K562 (cell line): ENCODE data around the gene OR2V2. TPM values are rescaled to one million over a fixed set of nuclear protein-coding genes. Genes with fewer than 3 reads are reported as not detected.

Experiments
- ARNT ChIP-seq, 2 experiments: fragments of 450-650 bp; IDR thresholded peaks; 2 replicates each; pipeline ENCODE4 v1.6.1; 2016; ENCODE audit warnings: mild to moderate bottlenecking in 1 of 2
- BRD9 ChIP-seq: fragments of 450-650 bp; IDR thresholded peaks from 2 replicates; pipeline ENCODE4 v1.6.1; 2018; ENCODE audit warnings: low read depth; ENCODE audit not compliant: partially characterized antibody
- CBX2 ChIP-seq: fragments of 200-600 bp; sonication (generic); IDR thresholded peaks from one replicate; pipeline ENCODE4 v1.6.1; 2012; ENCODE audit warnings: mild to moderate bottlenecking, low read length, inconsistent platforms; ENCODE audit not compliant: insufficient read depth, poor library complexity, severe bottlenecking
- COPS2 ChIP-seq: fragments of 450-650 bp; conservative IDR thresholded peaks from 2 replicates; pipeline ENCODE4 v1.6.1; 2016; ENCODE audit warnings: mild to moderate bottlenecking, moderate library complexity
- CREBBP ChIP-seq: IDR thresholded peaks from one replicate; pipeline ENCODE4 v1.6.1; 2012; ENCODE audit warnings: low read depth, mild to moderate bottlenecking, control low read depth, inconsistent platforms, low read length
- DDX20 ChIP-seq: fragments of 450-650 bp; IDR thresholded peaks from 2 replicates; pipeline ENCODE4 v1.6.1; 2016; ENCODE audit warnings: missing genetic modification characterization, low read depth, mild to moderate bottlenecking, missing compliant biosample characterization, moderate library complexity
- ELF2 ChIP-seq: fragments of 250-450 bp; sonication (Bioruptor Pico); IDR thresholded peaks from 2 replicates; pipeline ENCODE4 v1.5.0; 2021; ENCODE audit warnings: mild to moderate bottlenecking
- EP400 ChIP-seq: fragments of 450-650 bp; IDR thresholded peaks from 2 replicates; pipeline ENCODE4 v1.6.1; 2017; ENCODE audit warnings: antibody characterized with exemption, mild to moderate bottlenecking, moderate library complexity
- HDGF ChIP-seq: fragments of 450-650 bp; IDR thresholded peaks from 2 replicates; pipeline ENCODE4 v1.6.1; 2016
- IFI16 ChIP-seq: fragments of 250-450 bp; sonication (Bioruptor Pico); IDR thresholded peaks from 2 replicates; pipeline ENCODE4 v2.1.2; 2022; ENCODE audit warnings: mild to moderate bottlenecking, inconsistent platforms
- POLR2AphosphoS2 ChIP-seq: IDR thresholded peaks from 2 replicates; pipeline ENCODE4 v1.6.1; 2012; ENCODE audit warnings: low read length, improper control_type of control experiment
- PURB ChIP-seq: sonication (generic); formaldehyde crosslinking; IDR thresholded peaks from 2 replicates; pipeline ENCODE4 v1.9.0; 2021; ENCODE audit warnings: low read depth, mild to moderate bottlenecking, missing genetic modification reagents
- SIN3B ChIP-seq: fragments of 450-650 bp; IDR thresholded peaks from 2 replicates; pipeline ENCODE4 v1.6.1; 2017; ENCODE audit warnings: low read depth, mild to moderate bottlenecking, moderate library complexity
- SMARCE1 ChIP-seq: fragments of 450-650 bp; IDR thresholded peaks from 2 replicates; pipeline ENCODE4 v1.7.1; 2016; ENCODE audit warnings: mild to moderate bottlenecking
- TOE1 ChIP-seq, 2 experiments: fragments of 450-650 bp in 1 of 2; sonication (generic) in 1 of 2; formaldehyde crosslinking in 1 of 2; IDR thresholded peaks; 2 replicates each; pipeline versions ENCODE4 v1.7.1 to v1.8.0; 2016 to 2022; ENCODE audit warnings: borderline replicate concordance in 2 of 2, mild to moderate bottlenecking in 2 of 2, antibody characterized with exemption in 1 of 2, inconsistent platforms in 1 of 2, low read depth in 1 of 2, missing genetic modification reagents in 1 of 2, moderate library complexity in 1 of 2
- TRIM24 ChIP-seq, 2 experiments: fragments of 450-650 bp; IDR thresholded peaks; 2 replicates each; pipeline ENCODE4 v1.6.1; 2016
- polyA plus RNA-seq, 8 experiments: library from polyadenylated mRNA; depleted of rRNA in 4 of 8; stranded (reverse) in 5 of 8; unstranded in 3 of 8; fragments of >200 nt; fragmentation: Nextera tagmentation in 2 of 8; fragmentation: Illumina TruSeq in 1 of 8; extraction: Ambion mirVana in 2 of 8; extraction: Trizol in 1 of 8; gene quantifications; 2 replicates each; pipeline versions ENCODE4 v1.2.1 to v1.2.3, GENCODE V29; 2011 to 2014; ENCODE audit warnings: inconsistent platforms in 1 of 8, missing spikeins in 1 of 8
- total RNA-seq, 7 experiments: library from RNA; depleted of rRNA in 6 of 7; stranded (reverse); fragments of >200 nt in 6 of 7; fragmentation: Illumina TruSeq in 2 of 7; extraction: Trizol in 2 of 7; gene quantifications; 2 replicates each; pipeline versions ENCODE4 v1.2.1 to v1.2.3, GENCODE V29; 2011 to 2021; ENCODE audit warnings: low replicate concordance in 1 of 7
- TF ChIP-seq, protein P1 (sequence below): fragments of 450-650 bp; IDR thresholded peaks from 2 replicates; pipeline ENCODE4 v1.6.1; 2018; ENCODE audit not compliant: partially characterized antibody
- TF ChIP-seq, protein P2 (sequence below): sonication (generic); formaldehyde crosslinking; IDR thresholded peaks from 2 replicates; pipeline ENCODE4 v1.4.0; 2020; ENCODE audit warnings: mild to moderate bottlenecking, missing genetic modification reagents
- TF ChIP-seq, protein P3 (sequence below), 2 experiments: fragments of 450-650 bp in 1 of 2; sonication (generic) in 1 of 2; formaldehyde crosslinking in 1 of 2; IDR thresholded peaks in 1 of 2; conservative IDR thresholded peaks in 1 of 2; 2 replicates each; pipeline versions ENCODE4 v1.6.1 to v1.8.1; 2016 to 2023; ENCODE audit warnings: mild to moderate bottlenecking in 2 of 2, moderate library complexity in 2 of 2, inconsistent platforms in 1 of 2, missing genetic modification reagents in 1 of 2
- TF ChIP-seq, protein P4 (sequence below): fragments of 250-450 bp; sonication (Bioruptor Pico); IDR thresholded peaks from 2 replicates; pipeline ENCODE4 v1.9.0; 2021; ENCODE audit warnings: mild to moderate bottlenecking

Gene OR2V2
- total and polyA plus RNA-seq, 9 of the 15 experiments (the other 6 are each of a cell fraction or from before 2014, with no cell fraction given), result 0.01 TPM; not detected in 8

DNA sequence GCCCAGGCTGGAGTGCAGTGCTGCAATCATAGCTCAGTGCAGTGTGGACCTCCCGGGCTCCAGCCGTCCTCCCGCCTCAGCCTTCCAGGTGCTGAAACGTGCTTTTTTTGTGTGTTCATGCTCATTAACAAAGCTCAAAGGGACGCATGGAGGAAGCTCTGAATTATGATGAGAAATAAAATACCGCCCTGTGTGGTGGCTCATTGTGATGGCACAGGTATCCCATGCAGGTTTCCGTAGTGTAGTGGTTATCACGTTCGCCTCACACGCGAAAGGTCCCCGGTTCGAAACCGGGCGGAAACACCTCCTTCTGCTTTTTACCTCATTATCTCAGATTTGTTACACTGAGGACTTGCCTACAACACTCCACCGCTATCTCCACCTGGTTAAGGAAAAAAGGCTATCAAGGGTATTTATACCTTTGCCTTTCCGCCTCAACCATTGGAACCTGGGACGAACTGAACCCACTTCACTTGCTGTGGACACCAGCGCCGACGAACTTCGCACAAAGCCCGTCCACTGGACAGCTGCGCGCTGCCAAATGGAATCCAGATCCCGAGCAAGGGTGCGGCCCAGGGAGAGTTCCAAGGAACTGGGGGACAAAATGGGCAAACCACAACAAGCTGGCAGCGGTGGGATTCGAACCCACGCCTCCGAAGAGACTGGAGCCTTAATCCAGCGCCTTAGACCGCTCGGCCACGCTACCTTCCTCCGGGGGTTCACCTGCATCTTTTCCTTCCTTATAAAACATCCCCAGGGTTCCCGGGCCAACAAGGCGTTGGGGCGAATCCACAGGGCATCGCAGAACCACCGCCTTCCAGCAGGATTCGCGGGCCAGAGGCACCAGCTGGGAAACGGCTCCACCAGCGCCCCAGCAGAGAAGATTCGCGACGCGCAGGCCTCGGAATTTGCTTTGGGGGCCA is 26.3 kb downstream of the OR2V2 start (continued):
- TF ChIP-seq, protein P1, sequence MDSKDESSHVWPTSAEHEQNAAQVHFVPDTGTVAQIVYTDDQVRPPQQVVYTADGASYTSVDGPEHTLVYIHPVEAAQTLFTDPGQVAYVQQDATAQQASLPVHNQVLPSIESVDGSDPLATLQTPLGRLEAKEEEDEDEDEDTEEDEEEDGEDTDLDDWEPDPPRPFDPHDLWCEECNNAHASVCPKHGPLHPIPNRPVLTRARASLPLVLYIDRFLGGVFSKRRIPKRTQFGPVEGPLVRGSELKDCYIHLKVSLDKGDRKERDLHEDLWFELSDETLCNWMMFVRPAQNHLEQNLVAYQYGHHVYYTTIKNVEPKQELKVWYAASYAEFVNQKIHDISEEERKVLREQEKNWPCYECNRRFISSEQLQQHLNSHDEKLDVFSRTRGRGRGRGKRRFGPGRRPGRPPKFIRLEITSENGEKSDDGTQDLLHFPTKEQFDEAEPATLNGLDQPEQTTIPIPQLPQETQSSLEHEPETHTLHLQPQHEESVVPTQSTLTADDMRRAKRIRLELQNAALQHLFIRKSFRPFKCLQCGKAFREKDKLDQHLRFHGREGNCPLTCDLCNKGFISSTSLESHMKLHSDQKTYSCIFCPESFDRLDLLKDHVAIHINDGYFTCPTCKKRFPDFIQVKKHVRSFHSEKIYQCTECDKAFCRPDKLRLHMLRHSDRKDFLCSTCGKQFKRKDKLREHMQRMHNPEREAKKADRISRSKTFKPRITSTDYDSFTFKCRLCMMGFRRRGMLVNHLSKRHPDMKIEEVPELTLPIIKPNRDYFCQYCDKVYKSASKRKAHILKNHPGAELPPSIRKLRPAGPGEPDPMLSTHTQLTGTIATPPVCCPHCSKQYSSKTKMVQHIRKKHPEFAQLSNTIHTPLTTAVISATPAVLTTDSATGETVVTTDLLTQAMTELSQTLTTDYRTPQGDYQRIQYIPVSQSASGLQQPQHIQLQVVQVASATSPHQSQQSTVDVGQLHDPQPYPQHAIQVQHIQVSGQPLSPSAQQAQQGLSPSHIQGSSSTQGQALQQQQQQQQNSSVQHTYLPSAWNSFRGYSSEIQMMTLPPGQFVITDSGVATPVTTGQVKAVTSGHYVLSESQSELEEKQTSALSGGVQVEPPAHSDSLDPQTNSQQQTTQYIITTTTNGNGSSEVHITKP, result no peak
- TF ChIP-seq ARNT (IDR thresholded peaks at IDR 0.05) (peak; percentile 14 to 78; a peak in 1 of 4 replicates), COPS2 (no peak), ELF2 (CRISPR knock-in tag) (no peak), CBX2 (no peak), TRIM24 (IDR thresholded peaks at IDR 0.05) (peak in 1 of 2 experiments; percentile 49; a peak in 1 of 4 replicates), TOE1 (IDR thresholded peaks at IDR 0.05; ENCODE audit: borderline replicate concordance) (peak; percentile 28; the same call in 1 of the 2 replicates), TOE1 (CRISPR knock-in tag; IDR thresholded peaks at IDR 0.05; ENCODE audit: borderline replicate concordance, low read depth) (no peak), SMARCE1 (no peak), DDX20 (no peak), SIN3B (no peak), CREBBP (no peak), BRD9 (no peak), IFI16 (CRISPR knock-in tag) (no peak), HDGF (no peak), POLR2AphosphoS2 (no peak), EP400 (peak; percentile 67), PURB (no peak)
- TF ChIP-seq, protein P2, sequence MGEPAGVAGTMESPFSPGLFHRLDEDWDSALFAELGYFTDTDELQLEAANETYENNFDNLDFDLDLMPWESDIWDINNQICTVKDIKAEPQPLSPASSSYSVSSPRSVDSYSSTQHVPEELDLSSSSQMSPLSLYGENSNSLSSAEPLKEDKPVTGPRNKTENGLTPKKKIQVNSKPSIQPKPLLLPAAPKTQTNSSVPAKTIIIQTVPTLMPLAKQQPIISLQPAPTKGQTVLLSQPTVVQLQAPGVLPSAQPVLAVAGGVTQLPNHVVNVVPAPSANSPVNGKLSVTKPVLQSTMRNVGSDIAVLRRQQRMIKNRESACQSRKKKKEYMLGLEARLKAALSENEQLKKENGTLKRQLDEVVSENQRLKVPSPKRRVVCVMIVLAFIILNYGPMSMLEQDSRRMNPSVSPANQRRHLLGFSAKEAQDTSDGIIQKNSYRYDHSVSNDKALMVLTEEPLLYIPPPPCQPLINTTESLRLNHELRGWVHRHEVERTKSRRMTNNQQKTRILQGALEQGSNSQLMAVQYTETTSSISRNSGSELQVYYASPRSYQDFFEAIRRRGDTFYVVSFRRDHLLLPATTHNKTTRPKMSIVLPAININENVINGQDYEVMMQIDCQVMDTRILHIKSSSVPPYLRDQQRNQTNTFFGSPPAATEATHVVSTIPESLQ (CRISPR knock-in tag), result no peak
- TF ChIP-seq, protein P3, sequence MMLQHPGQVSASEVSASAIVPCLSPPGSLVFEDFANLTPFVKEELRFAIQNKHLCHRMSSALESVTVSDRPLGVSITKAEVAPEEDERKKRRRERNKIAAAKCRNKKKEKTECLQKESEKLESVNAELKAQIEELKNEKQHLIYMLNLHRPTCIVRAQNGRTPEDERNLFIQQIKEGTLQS (IDR thresholded peaks at IDR 0.05), result no peak; the same call in 1 of the 2 replicates
- TF ChIP-seq, protein P3 (CRISPR knock-in tag; conservative IDR thresholded peaks at IDR 0.05), result 0 out of 2 replicates have a peak, but pooled peaks have one; percentile 34
- TF ChIP-seq, protein P4, sequence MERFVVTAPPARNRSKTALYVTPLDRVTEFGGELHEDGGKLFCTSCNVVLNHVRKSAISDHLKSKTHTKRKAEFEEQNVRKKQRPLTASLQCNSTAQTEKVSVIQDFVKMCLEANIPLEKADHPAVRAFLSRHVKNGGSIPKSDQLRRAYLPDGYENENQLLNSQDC (CRISPR knock-in tag), result no peak
